Adrenal gland (tissue), 12 donors: Measurements from ENCODE around the gene SLC9A9. TPM values are rescaled to one million over a fixed set of nuclear protein-coding genes. Genes with fewer than 3 reads are reported as not detected.

Source experiments
- DNase-seq, 7 donors: peaks; one replicate each; pipeline ENCODE4 v3.0.0-alpha.2; 2019 to 2020
- H3K27ac ChIP-seq, 5 donors: fragments of 200-600 bp; sonication (generic) in 4 of 5; 1 replicate in 3 of 5; 2 replicates in 2 of 5; pipeline versions ENCODE4 v1.5.1 to v1.8.0; 2016 to 2020; ENCODE audit warnings: mild to moderate bottlenecking in 1 of 5
- H3K27me3 ChIP-seq: fragments of 200-600 bp; 2 replicates; pipeline ENCODE4 v1.8.0; 2021
- H3K36me3 ChIP-seq, 2 donors: fragments of 200-600 bp; replicated peaks in 1 of 2; 1 replicate in 1 of 2; 2 replicates in 1 of 2; pipeline versions ENCODE4 v1.5.1 to v1.8.0; 2018 to 2022
- H3K4me1 ChIP-seq, 2 donors: fragments of 200-600 bp; replicated peaks in 1 of 2; 1 replicate in 1 of 2; 2 replicates in 1 of 2; pipeline versions ENCODE4 v1.5.1 to v1.8.0; 2018 to 2021
- H3K4me3 ChIP-seq, 4 donors: fragments of 200-600 bp; sonication (generic) in 3 of 4; one replicate each; pipeline ENCODE4 v1.5.1; 2016 to 2018
- H3K9me3 ChIP-seq, 3 donors: fragments of 200-600 bp; sonication (generic) in 1 of 3; replicated peaks in 1 of 3; 1 replicate in 2 of 3; 2 replicates in 1 of 3; pipeline versions ENCODE4 v1.5.1 to v1.8.0; 2016 to 2021
- POLR2A ChIP-seq, 2 donors: fragments of 450-650 bp; IDR thresholded peaks; one replicate each; pipeline ENCODE4 v1.6.1; 2017; ENCODE audit warnings: antibody characterized with exemption in 2 of 2, mild to moderate bottlenecking in 2 of 2, moderate library complexity in 1 of 2
- WGBS, 4 donors: extraction: QIAGEN DNeasy Blood & Tissue Kit in 2 of 4; methylation state at CpG; one replicate each; pipeline versions ENCODE4 v1.1.5 to v1.1.7; 2013 to 2017; 5-methylcytosine and 5-hydroxymethylcytosine counted together
- intact Hi-C, 2 donors: fragments of 100-400 bp; cut with DNase I; formaldehyde crosslinking; loops; one replicate each; pipeline versions ENCODE4 v1.14.1 to v1.15.0; 2022 to 2023
- polyA plus RNA-seq, 3 donors: library from polyadenylated mRNA; stranded (reverse); fragments of 200-250 nt in 2 of 3; fragments of 350-450 nt in 1 of 3; fragmentation: Illumina TruSeq in 1 of 3; extraction: RNeasy Lipid Tissue Mini Kit (QIAGEN cat#74804) in 1 of 3; gene quantifications; one replicate each; pipeline ENCODE4 v1.2.3, GENCODE V29; 2013 to 2014
- total RNA-seq, 9 donors: library from RNA; depleted of rRNA in 4 of 9; stranded (reverse); fragments of >200 nt in 4 of 9; fragments of 120-200 nt in 1 of 9; fragmentation: NEBNext Ultra II Directional in 1 of 9; extraction: Animal tissue kit (Norgen Biotek cat#: 25700) in 1 of 9; gene quantifications; one replicate each; pipeline versions ENCODE4 v1.1.0 to v1.2.4, GENCODE V29; 2013 to 2023
- TF ChIP-seq, protein P1 (sequence below), 6 experiments: fragments of 450-650 bp in 4 of 6; fragments of 200-600 bp in 2 of 6; sonication (generic) in 1 of 6; IDR thresholded peaks; 1 replicate in 5 of 6; 2 replicates in 1 of 6; pipeline versions ENCODE4 v1.5.1 to v1.8.0; 2016 to 2021; ENCODE audit warnings: antibody characterized with exemption in 6 of 6, mild to moderate bottlenecking in 2 of 6, moderate library complexity in 1 of 6
- donor health status: healthy with polysubstance abuse.
- donor health status: Bipolar disorder and iron deficiency.
- donor health status: DM: yes; HTN: yes; CAD: no.
- donor health status: DM: no; HTN: no; CAD: no.
- donor health status: DM: no; HTN: no; CAD: no.
- donor health status: DM: yes; HTN: yes; CAD: no.

Gene SLC9A9
- total and polyA plus RNA-seq, 12 donors = 4.2 to 23.7 (median 13.5) TPM

DNA sequence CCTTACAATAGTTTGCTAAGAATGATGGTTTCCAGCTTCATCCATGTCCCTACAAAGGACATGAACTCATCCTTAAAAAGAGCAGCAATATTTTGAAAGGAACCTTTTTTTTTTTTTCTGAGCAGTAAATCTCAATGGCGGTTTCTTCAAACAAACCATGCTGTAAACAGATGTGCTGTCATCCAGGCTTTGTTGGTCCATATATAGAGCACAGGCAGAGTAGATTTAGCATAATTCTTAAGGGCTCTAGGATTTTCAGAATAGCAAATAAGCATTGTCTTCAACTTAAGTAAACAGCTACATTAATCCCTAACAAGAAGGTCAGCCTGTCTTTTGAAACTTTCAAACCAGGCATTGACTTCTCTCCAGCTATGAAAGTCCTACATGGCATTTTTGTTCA is 334.2 kb downstream of the SLC9A9 start:
- TF ChIP-seq POLR2A (IDR thresholded peaks at IDR 0.05) = no peak
- TF ChIP-seq, protein P1, sequence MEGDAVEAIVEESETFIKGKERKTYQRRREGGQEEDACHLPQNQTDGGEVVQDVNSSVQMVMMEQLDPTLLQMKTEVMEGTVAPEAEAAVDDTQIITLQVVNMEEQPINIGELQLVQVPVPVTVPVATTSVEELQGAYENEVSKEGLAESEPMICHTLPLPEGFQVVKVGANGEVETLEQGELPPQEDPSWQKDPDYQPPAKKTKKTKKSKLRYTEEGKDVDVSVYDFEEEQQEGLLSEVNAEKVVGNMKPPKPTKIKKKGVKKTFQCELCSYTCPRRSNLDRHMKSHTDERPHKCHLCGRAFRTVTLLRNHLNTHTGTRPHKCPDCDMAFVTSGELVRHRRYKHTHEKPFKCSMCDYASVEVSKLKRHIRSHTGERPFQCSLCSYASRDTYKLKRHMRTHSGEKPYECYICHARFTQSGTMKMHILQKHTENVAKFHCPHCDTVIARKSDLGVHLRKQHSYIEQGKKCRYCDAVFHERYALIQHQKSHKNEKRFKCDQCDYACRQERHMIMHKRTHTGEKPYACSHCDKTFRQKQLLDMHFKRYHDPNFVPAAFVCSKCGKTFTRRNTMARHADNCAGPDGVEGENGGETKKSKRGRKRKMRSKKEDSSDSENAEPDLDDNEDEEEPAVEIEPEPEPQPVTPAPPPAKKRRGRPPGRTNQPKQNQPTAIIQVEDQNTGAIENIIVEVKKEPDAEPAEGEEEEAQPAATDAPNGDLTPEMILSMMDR (IDR thresholded peaks at IDR 0.05) = no peak
- Histone ChIP-seq H3K27me3 (no peaks in the 10 kb centered on the region), H3K9me3 (no peaks in the 10 kb centered on the region), H3K4me1 (no peaks in the 10 kb centered on the region), H3K27ac (no peak overlapping the region), H3K4me3 (no peak overlapping the region), H3K36me3 (no peaks in the 10 kb centered on the region)
- DNase-seq = no peak
- WGBS, 4 donors = 66 to 79% (median 72%) methylated on average over 1 of the region's 1 CpG
- intact Hi-C loops = no loop called here

DNA sequence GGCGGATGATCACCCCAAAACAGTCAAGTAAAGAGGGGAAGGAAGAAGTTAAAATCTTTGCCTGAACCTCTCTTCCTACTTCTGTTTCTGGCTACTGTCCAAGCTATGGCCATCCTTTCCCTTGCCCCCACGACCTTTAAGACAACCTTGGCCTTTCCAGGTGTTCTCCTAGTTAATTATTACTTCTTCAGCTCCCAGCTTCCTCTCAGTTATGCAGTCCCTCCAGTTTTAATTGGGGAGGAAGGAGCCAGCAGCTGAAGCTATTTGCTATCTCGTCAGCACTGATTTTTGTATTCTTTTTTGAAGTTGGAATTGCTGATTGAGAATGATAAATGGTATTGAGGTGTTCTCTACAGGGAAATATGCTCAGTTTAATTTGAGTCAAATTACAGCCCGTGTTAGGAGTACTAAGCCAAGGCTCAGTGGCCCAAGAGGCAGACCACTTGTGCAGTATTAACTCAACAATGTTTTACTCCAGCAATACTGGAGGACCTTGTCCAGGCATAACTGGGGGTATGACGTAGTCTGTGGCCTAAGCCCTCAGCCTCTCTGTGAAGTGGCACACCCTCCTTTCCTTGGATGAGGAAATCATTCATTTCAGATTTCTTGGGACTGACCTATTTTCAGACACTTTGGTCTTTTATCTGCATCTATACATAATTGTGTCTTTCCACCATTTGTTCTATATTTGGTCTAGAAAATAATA is 336.9 kb downstream of the SLC9A9 start:
- TF ChIP-seq, protein P1 (IDR thresholded peaks at IDR 0.05) = no peak
- TF ChIP-seq POLR2A (IDR thresholded peaks at IDR 0.05) = no peak
- Histone ChIP-seq H3K4me1 (no peaks in the 10 kb centered on the region), H3K4me3 (no peak overlapping the region), H3K27ac (no peak overlapping the region), H3K9me3 (no peaks in the 10 kb centered on the region), H3K27me3 (no peaks in the 10 kb centered on the region), H3K36me3 (no peaks in the 10 kb centered on the region)
- no peak for DNase-seq
- WGBS, 4 donors = 85 to 96% (median 91%) methylated on average over 5 of the region's 5 CpGs
- intact Hi-C loops = no loop called here

DNA sequence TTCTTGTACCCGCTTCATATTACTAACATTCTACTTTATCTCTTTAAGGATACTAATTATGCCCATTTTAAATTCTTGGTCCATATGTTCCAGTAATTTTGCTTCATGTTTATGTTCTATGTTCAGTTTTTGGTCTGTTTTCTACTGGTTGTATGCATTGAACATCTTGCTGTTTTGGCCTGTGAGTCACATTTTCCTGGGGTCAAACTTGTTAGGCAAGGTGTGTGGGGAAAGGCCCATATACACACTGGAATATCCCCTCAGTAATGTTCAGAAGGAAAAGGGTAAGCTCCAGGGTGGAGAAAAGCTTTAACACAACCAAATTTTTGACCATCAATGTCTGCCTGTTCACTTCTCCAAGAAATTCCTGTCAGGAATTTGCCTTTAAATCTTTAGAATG is 337.7 kb downstream of the SLC9A9 start:
- H3K27ac ChIP-seq = no peak overlapping the region
- H3K9me3 ChIP-seq = no peaks in the 10 kb centered on the region
- WGBS, 4 donors = 96 to 100% (median 98%) methylated on average over 1 of the region's 1 CpG
- no peak overlapping the region for H3K4me3 ChIP-seq
- no peaks in the 10 kb centered on the region for H3K36me3 ChIP-seq
- H3K27me3 ChIP-seq = no peaks in the 10 kb centered on the region
- H3K4me1 ChIP-seq = no peaks in the 10 kb centered on the region
- TF ChIP-seq, protein P1 (IDR thresholded peaks at IDR 0.05) = no peak
- no peak for TF ChIP-seq POLR2A (IDR thresholded peaks at IDR 0.05)
- no peak for DNase-seq
- intact Hi-C loops = no loop called here

DNA sequence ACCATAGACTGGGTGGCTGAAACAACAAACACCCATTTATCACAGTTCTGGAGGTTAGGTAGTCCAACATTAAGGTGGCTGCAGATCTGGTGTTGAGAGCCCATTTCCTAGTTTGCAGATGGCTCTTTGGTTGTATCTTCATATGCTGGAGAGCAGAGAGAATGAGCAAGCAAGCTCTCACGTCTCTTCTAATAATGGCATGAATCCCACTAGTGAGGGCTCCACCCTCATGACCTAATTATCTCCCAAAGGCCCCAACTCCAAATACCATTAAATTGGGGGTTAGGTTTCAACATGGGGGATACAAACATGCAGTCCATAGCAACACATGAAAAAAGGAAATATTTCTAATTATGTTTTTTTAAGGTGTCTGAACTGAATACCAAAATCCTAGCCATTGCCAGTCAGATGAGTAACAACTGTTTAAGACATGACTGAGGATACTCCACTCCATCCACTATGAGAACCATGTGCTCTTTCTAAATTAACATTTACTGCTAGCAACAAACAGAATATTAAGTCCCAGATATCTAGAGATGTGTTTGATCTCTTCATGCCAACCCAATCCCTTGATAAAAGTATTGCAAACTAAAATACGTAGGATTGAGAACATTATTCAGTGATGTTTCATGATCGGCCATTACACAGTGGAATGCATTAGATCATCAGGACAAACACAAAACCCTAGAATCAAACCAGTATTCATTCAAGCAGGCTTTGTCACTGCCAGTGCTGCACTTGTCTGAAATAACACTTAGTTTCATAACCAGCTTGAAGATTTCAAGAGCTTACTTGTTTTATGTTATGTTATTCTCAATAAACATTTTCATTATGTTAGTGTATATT is 340.3 kb downstream of the SLC9A9 start:
- H3K4me1 ChIP-seq = no peaks in the 10 kb centered on the region
- WGBS, 4 donors = 74 to 84% (median 82%) methylated on average over 3 of the region's 3 CpGs
- intact Hi-C loops = no loop called here

More for the DNA sequence above, 340.3 kb downstream of the SLC9A9 start:
- no peak for TF ChIP-seq POLR2A (IDR thresholded peaks at IDR 0.05)
- TF ChIP-seq, protein P1 (IDR thresholded peaks at IDR 0.05) = no peak
- H3K4me3 ChIP-seq = no peak overlapping the region
- DNase-seq = no peak
- no peaks in the 10 kb centered on the region for H3K36me3 ChIP-seq
- H3K27me3 ChIP-seq = no peaks in the 10 kb centered on the region
- H3K9me3 ChIP-seq = no peaks in the 10 kb centered on the region
- no peak overlapping the region for H3K27ac ChIP-seq
